Astrocyte of the cerebellum (primary cell): ENCODE measurements around the gene CHL1.

Experiments used
- DNase-seq: peaks from one replicate; pipeline ENCODE4 v3.0.0-alpha.2; 2011; ENCODE audit warnings: low read depth
- H3K4me3 ChIP-seq: 2 replicates; pipeline ENCODE4 v1.5.1; 2011; ENCODE audit warnings: mild to moderate bottlenecking, low read depth, low read length, moderate library complexity
- in situ Hi-C: cut with HindIII; loops from 2 replicates; pipeline ENCODE4 v1.10.0; 2017; ENCODE audit warnings: low sequenced_read_pairs
- TF ChIP-seq, protein P1 (sequence below): IDR thresholded peaks from 2 replicates; pipeline ENCODE4 v1.5.1; 2012; ENCODE audit warnings: low read length, low read depth, moderate library complexity, mild to moderate bottlenecking; ENCODE audit errors: missing control alignments

CHL1 gene

DNA sequence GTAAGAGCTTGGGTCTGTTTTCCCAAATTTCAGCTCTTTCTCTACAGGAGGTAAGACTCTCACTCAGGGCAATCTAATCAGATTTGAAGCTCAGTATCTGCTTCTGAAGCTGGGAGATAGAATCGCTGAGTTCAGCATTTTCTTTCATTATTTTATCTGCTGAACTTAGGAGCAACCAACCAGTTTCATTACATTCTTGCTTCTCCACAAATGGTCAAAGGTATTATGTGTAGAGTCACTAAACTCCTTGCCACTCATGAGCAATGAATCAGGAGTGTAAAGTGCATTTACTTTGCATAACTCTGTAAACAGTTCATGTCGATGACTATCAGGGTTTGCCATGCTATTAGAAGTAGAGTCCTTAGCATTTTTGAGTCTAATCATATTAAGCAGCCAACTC is 249.4 kb downstream of the CHL1 start:
- in situ Hi-C loops = no loop called here
- DNase-seq = no peak
- TF ChIP-seq, protein P1, sequence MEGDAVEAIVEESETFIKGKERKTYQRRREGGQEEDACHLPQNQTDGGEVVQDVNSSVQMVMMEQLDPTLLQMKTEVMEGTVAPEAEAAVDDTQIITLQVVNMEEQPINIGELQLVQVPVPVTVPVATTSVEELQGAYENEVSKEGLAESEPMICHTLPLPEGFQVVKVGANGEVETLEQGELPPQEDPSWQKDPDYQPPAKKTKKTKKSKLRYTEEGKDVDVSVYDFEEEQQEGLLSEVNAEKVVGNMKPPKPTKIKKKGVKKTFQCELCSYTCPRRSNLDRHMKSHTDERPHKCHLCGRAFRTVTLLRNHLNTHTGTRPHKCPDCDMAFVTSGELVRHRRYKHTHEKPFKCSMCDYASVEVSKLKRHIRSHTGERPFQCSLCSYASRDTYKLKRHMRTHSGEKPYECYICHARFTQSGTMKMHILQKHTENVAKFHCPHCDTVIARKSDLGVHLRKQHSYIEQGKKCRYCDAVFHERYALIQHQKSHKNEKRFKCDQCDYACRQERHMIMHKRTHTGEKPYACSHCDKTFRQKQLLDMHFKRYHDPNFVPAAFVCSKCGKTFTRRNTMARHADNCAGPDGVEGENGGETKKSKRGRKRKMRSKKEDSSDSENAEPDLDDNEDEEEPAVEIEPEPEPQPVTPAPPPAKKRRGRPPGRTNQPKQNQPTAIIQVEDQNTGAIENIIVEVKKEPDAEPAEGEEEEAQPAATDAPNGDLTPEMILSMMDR = no peak
- no peak overlapping the region for H3K4me3 ChIP-seq

DNA sequence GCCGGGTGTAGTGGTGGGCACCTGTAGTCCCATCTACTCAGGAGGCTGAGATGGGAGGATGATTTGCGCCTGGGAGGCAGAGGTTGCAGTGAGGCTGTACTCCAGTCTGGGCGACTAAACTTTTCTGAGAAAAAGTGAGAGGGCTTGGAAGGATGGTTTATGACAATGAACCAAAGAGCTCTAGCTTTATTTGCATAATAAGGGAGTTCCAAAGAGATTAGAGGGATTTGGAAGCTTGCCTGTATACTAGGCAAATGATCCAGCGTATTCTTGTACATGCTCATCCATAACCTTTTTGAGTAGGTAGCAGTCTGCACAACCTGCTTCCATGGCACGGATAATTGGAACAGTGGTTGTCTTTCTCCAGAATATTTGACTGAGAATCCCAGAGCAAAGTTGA is 251.1 kb downstream of the CHL1 start:
- TF ChIP-seq, protein P1 = no peak
- DNase-seq = no peak
- H3K4me3 ChIP-seq = no peak overlapping the region
- in situ Hi-C loops = no loop called here

DNA sequence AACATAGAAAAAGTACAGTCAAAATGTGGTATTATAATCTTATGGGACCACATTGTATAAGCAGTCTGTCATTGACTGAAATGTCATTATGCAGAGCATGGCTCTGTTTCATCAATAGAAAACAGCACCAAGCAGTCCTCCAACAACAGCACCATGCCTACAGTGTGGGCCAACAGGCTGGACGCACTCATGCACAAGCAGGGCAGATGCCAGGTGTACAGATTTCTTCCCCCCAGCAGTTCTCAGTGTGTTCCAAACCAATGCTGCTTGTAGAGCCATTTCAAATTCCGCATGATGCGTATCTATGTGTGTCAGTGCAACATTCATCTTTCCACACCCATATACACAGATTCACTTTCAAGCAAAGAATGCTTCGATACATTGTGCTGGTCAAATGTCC is 253.1 kb downstream of the CHL1 start:
- no peak for DNase-seq
- in situ Hi-C loops = no loop called here
- TF ChIP-seq, protein P1 = no peak

DNA sequence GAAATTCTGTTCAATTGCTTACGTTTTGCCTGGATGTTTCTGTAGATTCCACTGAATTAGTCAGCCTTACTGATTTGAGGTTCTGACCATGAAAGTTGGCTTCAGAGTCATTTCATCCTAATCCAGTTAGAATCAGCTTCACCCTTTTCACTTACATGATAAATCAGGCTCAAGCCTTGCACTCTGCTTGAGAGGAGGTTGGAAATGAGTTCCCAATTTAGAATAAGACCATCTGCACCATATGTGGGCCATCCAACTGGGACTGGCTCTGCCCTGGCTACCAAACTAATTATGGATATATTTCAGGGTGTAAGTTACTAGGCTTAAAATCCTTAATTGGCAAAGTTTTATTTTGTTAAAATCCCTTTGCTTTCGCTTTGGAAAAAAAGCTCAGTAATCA is 255.7 kb downstream of the CHL1 start:
- in situ Hi-C loops = no loop called here
- no peak overlapping the region for H3K4me3 ChIP-seq
- TF ChIP-seq, protein P1 = no peak
- no peak for DNase-seq

More for the DNA sequence above, 253.1 kb downstream of the CHL1 start:
- H3K4me3 ChIP-seq = no peak overlapping the region

DNA sequence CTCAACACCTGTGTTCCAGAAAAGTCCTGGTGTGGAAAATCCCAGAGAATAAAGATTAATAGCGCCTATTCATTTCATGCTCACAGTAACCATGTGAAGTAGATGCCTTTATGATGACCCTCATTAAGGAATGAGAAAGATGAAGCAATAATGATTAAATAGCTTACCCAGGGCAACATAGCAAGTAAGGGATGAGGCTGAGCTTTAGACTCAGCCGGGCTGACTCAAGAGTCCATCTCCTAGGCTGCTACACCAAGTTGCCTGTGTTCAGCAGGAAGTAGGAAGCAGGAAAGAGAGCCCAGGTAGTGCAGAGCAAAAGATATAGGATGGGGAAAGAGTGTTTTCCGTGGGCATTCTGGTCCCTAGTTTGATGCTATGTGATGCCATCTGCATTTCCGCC is 256.5 kb downstream of the CHL1 start:
- no peak for DNase-seq
- in situ Hi-C loops = no loop called here
- no peak overlapping the region for H3K4me3 ChIP-seq
- TF ChIP-seq, protein P1 = no peak

DNA sequence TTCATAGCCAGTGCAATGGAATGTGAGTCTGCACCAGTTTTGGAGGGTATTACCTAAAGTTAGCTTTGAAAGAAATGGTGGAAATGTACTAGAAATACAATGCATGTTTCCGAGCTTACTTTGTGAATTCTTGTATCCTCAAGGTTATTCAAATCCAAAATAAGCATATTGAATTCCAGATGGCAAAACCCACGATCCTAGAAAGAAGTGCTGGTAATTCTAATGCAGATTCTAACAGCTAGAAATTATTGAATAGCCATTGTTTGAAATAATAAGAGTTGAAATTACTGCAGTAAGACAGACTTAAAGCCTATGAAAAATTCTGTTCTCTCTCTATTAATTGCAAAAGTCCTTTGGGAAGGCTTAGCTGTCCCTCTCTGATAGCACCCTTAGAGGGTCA is 258.4 kb downstream of the CHL1 start:
- H3K4me3 ChIP-seq = no peak overlapping the region
- no peak for DNase-seq
- TF ChIP-seq, protein P1 = no peak
- in situ Hi-C loops = no loop called here

DNA sequence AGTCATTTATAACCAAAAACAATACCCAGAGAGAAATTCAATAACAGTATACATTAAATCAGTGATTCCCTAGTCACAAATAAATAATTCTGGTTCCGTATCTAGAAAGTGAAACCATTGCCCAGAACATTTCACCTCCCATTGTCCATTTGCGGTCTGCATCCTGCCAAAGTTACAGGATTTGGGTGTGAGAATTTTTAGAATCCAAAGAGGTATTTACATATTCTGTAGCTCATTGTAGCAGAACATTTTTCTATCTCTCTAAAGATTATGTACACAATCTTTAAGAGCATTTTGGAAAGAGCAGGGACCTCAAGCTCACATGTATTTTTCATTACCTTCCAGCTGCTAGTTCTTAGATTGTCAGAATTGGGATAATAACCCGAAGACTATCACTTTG is 261.6 kb downstream of the CHL1 start:
- TF ChIP-seq, protein P1 = no peak
- no peak for DNase-seq
- in situ Hi-C loops = no loop called here
- no peak overlapping the region for H3K4me3 ChIP-seq
